H9 (cell line): ENCODE measurements around the gene ASTL. TPM values are rescaled to one million over a fixed set of nuclear protein-coding genes. Genes with fewer than 3 reads are reported as not detected.

ENCODE experiments used
- DNase-seq: peaks from one replicate; pipeline ENCODE4 v3.0.0-alpha.2; 2017
- H2AFZ ChIP-seq: one replicate; pipeline ENCODE4 v1.6.1; 2013; ENCODE audit warnings: mild to moderate bottlenecking, low read length, control low read depth, moderate library complexity
- H2AK5ac ChIP-seq: 2 replicates; pipeline ENCODE4 v1.6.1; 2013; ENCODE audit warnings: low read length, control low read depth, mixed read lengths; ENCODE audit not compliant: insufficient read length
- H2BK120ac ChIP-seq: one replicate; pipeline ENCODE4 v1.6.1; 2013; ENCODE audit warnings: low read depth, mild to moderate bottlenecking, low read length, control low read depth, inconsistent platforms; ENCODE audit not compliant: poor library complexity, severe bottlenecking
- H2BK12ac ChIP-seq: 2 replicates; pipeline ENCODE4 v1.6.1; 2013; ENCODE audit warnings: low read length, control low read depth, mixed read lengths, low read depth; ENCODE audit not compliant: insufficient read length
- H2BK15ac ChIP-seq: 2 replicates; pipeline ENCODE4 v1.6.1; 2013; ENCODE audit warnings: low read depth, low read length, control low read depth
- H2BK20ac ChIP-seq: one replicate; pipeline ENCODE4 v1.6.1; 2013; ENCODE audit warnings: low read depth, mild to moderate bottlenecking, low read length, control low read depth, inconsistent platforms; ENCODE audit not compliant: poor library complexity, severe bottlenecking
- H2BK5ac ChIP-seq: 2 replicates; pipeline ENCODE4 v1.6.1; 2013; ENCODE audit warnings: low read length, control low read depth, mixed read lengths; ENCODE audit not compliant: insufficient read length
- H3K14ac ChIP-seq: 2 replicates; pipeline ENCODE4 v1.6.1; 2013; ENCODE audit warnings: low read length, control low read depth; ENCODE audit not compliant: insufficient read depth
- H3K18ac ChIP-seq: 2 replicates; pipeline ENCODE4 v1.6.1; 2013; ENCODE audit warnings: low read depth, mild to moderate bottlenecking, mixed read lengths, low read length, control low read depth; ENCODE audit not compliant: insufficient read length
- H3K23ac ChIP-seq: 2 replicates; pipeline ENCODE4 v1.6.1; 2013; ENCODE audit warnings: low read length, control low read depth, mixed read lengths, low read depth; ENCODE audit not compliant: insufficient read length
- H3K23me2 ChIP-seq: 2 replicates; pipeline ENCODE4 v1.6.1; 2013; ENCODE audit warnings: low read depth, mild to moderate bottlenecking, mixed read lengths, low read length, control low read depth; ENCODE audit not compliant: insufficient read length, poor library complexity, severe bottlenecking
- H3K27ac ChIP-seq: 2 replicates; pipeline ENCODE4 v1.5.1; 2013; ENCODE audit warnings: low read length, control low read depth, mixed read lengths, low read depth; ENCODE audit not compliant: insufficient read length
- H3K27me3 ChIP-seq: 2 replicates; pipeline ENCODE4 v1.6.1; 2013; ENCODE audit warnings: low read length, control low read depth, inconsistent platforms; ENCODE audit not compliant: insufficient read depth
- H3K4ac ChIP-seq: 2 replicates; pipeline ENCODE4 v1.6.1; 2013; ENCODE audit warnings: low read depth, mild to moderate bottlenecking, control low read depth, inconsistent platforms, low read length, moderate library complexity
- H3K4me1 ChIP-seq: 2 replicates; pipeline ENCODE4 v1.6.1; 2013; ENCODE audit warnings: low read length, control low read depth, inconsistent platforms; ENCODE audit not compliant: insufficient read depth
- H3K4me2 ChIP-seq: 2 replicates; pipeline ENCODE4 v1.6.1; 2013; ENCODE audit warnings: low read length, control low read depth, mixed read lengths; ENCODE audit not compliant: insufficient read length, insufficient read depth
- H3K56ac ChIP-seq: 2 replicates; pipeline ENCODE4 v1.6.1; 2013; ENCODE audit warnings: low read depth, mild to moderate bottlenecking, mixed read lengths, low read length, control low read depth; ENCODE audit not compliant: insufficient read length
- H3K79me1 ChIP-seq: 2 replicates; pipeline ENCODE4 v1.6.1; 2013; ENCODE audit warnings: low read depth, mild to moderate bottlenecking, moderate library complexity, low read length, control low read depth, inconsistent platforms; ENCODE audit not compliant: insufficient read depth, poor library complexity, severe bottlenecking
- H3K79me2 ChIP-seq: 2 replicates; pipeline ENCODE4 v1.6.1; 2013; ENCODE audit warnings: low read length, control low read depth, inconsistent platforms; ENCODE audit not compliant: insufficient read depth
- H3K9ac ChIP-seq: 2 replicates; pipeline ENCODE4 v1.6.1; 2013; ENCODE audit warnings: low read length, control low read depth, mixed read lengths; ENCODE audit not compliant: insufficient read length; ENCODE audit errors: extremely low read depth
- H3K9me3 ChIP-seq: one replicate; pipeline ENCODE4 v1.6.1; 2013; ENCODE audit warnings: low read depth, low read length, inconsistent platforms; ENCODE audit not compliant: control insufficient read depth
- H3T11ph ChIP-seq: one replicate; pipeline ENCODE4 v1.6.1; 2013; ENCODE audit warnings: mild to moderate bottlenecking, low read length, control low read depth, inconsistent platforms
- H4K20me1 ChIP-seq: one replicate; pipeline ENCODE4 v1.6.1; 2013; ENCODE audit not compliant: control insufficient read depth, insufficient read length, insufficient read depth
- H4K5ac ChIP-seq: 2 replicates; pipeline ENCODE4 v1.6.1; 2013; ENCODE audit warnings: low read depth, mild to moderate bottlenecking, mixed read lengths, low read length, control low read depth; ENCODE audit not compliant: insufficient read length
- H4K8ac ChIP-seq: replicated peaks from 2 replicates; pipeline ENCODE4 v1.6.1; 2013; ENCODE audit warnings: low read length, control low read depth, mixed read lengths, low read depth; ENCODE audit not compliant: insufficient read length
- H4K91ac ChIP-seq: 2 replicates; pipeline ENCODE4 v1.6.1; 2013; ENCODE audit warnings: low read depth, mild to moderate bottlenecking, moderate library complexity, mixed read lengths, low read length, control low read depth; ENCODE audit not compliant: insufficient read length
- H3K27ac Mint-ChIP-seq, 3 experiments: 2 replicates in 2 of 3; 3 replicates in 1 of 3; pipeline ENCODE4 v1.8.0; 2020 to 2021; ENCODE audit warnings: mixed read lengths in 3 of 3, mild to moderate bottlenecking in 1 of 3, moderate library complexity in 1 of 3
- H3K27me3 Mint-ChIP-seq: 2 replicates; pipeline ENCODE4 v1.8.0; 2021; ENCODE audit warnings: low read depth, mild to moderate bottlenecking, moderate library complexity, mixed read lengths
- H3K36me3 Mint-ChIP-seq, 3 experiments: 2 replicates in 2 of 3; 3 replicates in 1 of 3; pipeline ENCODE4 v1.8.0; 2020 to 2021; ENCODE audit warnings: low read depth in 3 of 3, mixed read lengths in 3 of 3; ENCODE audit not compliant: insufficient read depth in 1 of 3
- H3K4me1 Mint-ChIP-seq, 2 experiments: 2 replicates each; pipeline ENCODE4 v1.8.0; 2020; ENCODE audit warnings: mixed read lengths in 2 of 2
- H3K4me3 Mint-ChIP-seq, 2 experiments: 2 replicates in 1 of 2; 3 replicates in 1 of 2; pipeline ENCODE4 v1.8.0; 2020 to 2021; ENCODE audit warnings: mild to moderate bottlenecking in 2 of 2, mixed read lengths in 2 of 2, moderate library complexity in 1 of 2
- H3K9me3 Mint-ChIP-seq, 2 experiments: 2 replicates in 1 of 2; 3 replicates in 1 of 2; pipeline ENCODE4 v1.8.0; 2020; ENCODE audit warnings: mild to moderate bottlenecking in 2 of 2, mixed read lengths in 2 of 2, moderate library complexity in 1 of 2
- CTCF ChIP-seq: fragments of 200-600 bp; sonication (generic); conservative IDR thresholded peaks from 3 replicates; pipeline ENCODE4 v1.8.0; 2021; ENCODE audit warnings: antibody characterized with exemption, mild to moderate bottlenecking
- WGBS: extraction: QIAGEN DNeasy Blood & Tissue Kit; methylation state at CpG from one replicate; pipeline ENCODE4 v1.1.7; 2013; ENCODE audit warnings: missing lambda C conversion rate, low lambda C conversion rate, mixed read lengths; ENCODE audit not compliant: insufficient read length; ENCODE audit errors: extremely low coverage; 5-methylcytosine and 5-hydroxymethylcytosine counted together
- total RNA-seq: library from RNA; stranded (reverse); gene quantifications from 2 replicates; pipeline ENCODE4 v1.2.1, GENCODE V29; 2021

ASTL gene
- total RNA-seq, 1 experiment from 2014 or later, result 0.81 TPM

GRCh38 chr2:96143848-96144480 is 5.7 kb upstream of the ASTL start:
- Histone ChIP-seq H2BK20ac (no peak overlapping the region), H3K23me2 (peaks cover 6% of the 10 kb centered on the region)

More at GRCh38 chr2:96143848-96144480, 5.7 kb upstream of the ASTL start:
- peaks cover 0 to 18% (median 0%) of the 10 kb centered on the region in 3 experiments; a peak in 2 of 7 replicates for H3K36me3 Mint-ChIP-seq
- no peak overlapping the region for H2BK5ac ChIP-seq
- no peak overlapping the region for H3K14ac ChIP-seq
- no peak overlapping the region for H2AFZ ChIP-seq
- H2BK120ac ChIP-seq, result no peak overlapping the region
- H2AK5ac ChIP-seq, result no peak overlapping the region
- peaks cover 23 to 42% of the 10 kb centered on the region in 2 experiments for H3K4me1 Mint-ChIP-seq
- H3K23ac ChIP-seq, result no peak overlapping the region
- H3K56ac ChIP-seq, result no peak overlapping the region
- H3K4ac ChIP-seq, result no peak overlapping the region
- peaks cover 40% of the 10 kb centered on the region for H3K27me3 Mint-ChIP-seq
- H2BK15ac ChIP-seq, result no peak overlapping the region
- H4K8ac ChIP-seq, result no peak overlapping the region
- DNase-seq, result peak; percentile 81
- H3K4me2 ChIP-seq, result peak overlapping the region; percentile 45
- no peak overlapping the region for H3K27ac ChIP-seq
- H3K79me2 ChIP-seq, result no peaks in the 10 kb centered on the region
- no CpG with 5 or more reads among the region's 23 CpGs for WGBS
- H3K9me3 ChIP-seq, result no peaks in the 10 kb centered on the region
- H3K9ac ChIP-seq, result no peak overlapping the region
- H4K5ac ChIP-seq, result no peak overlapping the region
- no peak overlapping the region for H4K91ac ChIP-seq
- no peaks in the 10 kb centered on the region; the same call in 1 of the 2 replicates for H3K27me3 ChIP-seq
- H3K4me1 ChIP-seq, result no peaks in the 10 kb centered on the region; the same call in 1 of the 2 replicates
- no peak overlapping the region for H3T11ph ChIP-seq
- no peaks in the 10 kb centered on the region for H3K79me1 ChIP-seq
- H3K4me3 Mint-ChIP-seq, result peak overlapping the region; percentile 83 to 88
- no peak overlapping the region for H3K27ac Mint-ChIP-seq
- no peak overlapping the region for H2BK12ac ChIP-seq
- TF ChIP-seq CTCF, result peak; percentile 60
- no peaks in the 10 kb centered on the region for H4K20me1 ChIP-seq
- H3K9me3 Mint-ChIP-seq, result no peaks in the 10 kb centered on the region
- H3K18ac ChIP-seq, result peak overlapping the region; percentile 52
